LNCaP clone FGC (cell line): ENCODE results near the gene MIOX.

Source experiments
- DNase-seq: peaks from one replicate; pipeline ENCODE4 v3.0.0-alpha.2; 2011; ENCODE audit warnings: low read depth
- H3K4me3 ChIP-seq: 2 replicates; pipeline ENCODE4 v1.5.1; 2011; ENCODE audit warnings: mild to moderate bottlenecking, low read depth, low read length, control low read depth
- CTCF ChIP-seq: IDR thresholded peaks from 2 replicates; pipeline ENCODE4 v1.5.1; 2012; ENCODE audit warnings: mild to moderate bottlenecking; ENCODE audit not compliant: control insufficient read depth, insufficient read depth; ENCODE audit errors: extremely low read depth

Gene MIOX

GRCh38 chr22:50441428-50441993 lies 45.1 kb upstream of the MIOX start:
- no peak for DNase-seq
- TF ChIP-seq CTCF = no peak
- no peak overlapping the region for H3K4me3 ChIP-seq

GRCh38 chr22:50443197-50443596 lies 43.5 kb upstream of the MIOX start:
- no peak for DNase-seq
- no peak for TF ChIP-seq CTCF
- no peak overlapping the region for H3K4me3 ChIP-seq

DNA sequence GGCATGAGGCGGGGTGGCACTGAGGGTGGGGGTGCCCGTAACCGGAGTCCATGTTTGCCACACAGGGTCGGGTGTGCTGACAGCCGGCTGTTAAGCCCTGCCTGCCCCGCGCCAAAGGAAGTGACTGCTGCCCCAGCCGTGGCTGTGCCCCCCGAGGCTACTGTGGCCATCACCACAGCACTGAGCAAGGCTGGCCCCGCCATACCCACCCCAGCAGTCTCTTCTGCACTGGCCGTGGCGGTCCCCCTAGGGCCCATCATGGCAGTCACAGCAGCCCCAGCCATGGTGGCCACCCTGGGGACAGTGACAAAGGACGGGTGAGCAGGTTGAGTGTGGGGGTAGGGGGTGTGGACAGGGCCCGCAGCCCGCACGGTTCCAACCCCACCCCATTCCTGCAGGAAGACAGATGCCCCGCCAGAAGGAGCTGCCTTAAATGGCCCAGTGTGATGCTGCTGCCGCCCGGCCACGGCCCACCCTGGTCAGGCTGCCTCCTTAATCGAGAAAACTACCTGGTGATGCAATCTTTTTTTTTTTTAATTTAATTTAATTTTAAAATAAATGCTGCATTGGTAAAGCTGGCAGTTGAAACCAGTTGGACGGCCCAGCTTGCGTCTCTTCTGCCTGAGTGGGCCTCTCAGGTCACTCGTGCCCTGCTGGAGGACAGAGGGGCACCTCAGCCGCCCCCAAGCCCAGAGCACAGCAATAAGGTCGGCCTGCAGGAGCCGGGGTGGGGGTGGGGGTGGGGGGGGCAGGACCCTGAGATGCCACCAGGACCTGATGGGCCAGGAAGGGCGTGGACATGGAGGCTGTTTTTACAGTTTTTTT lies 42.6 kb upstream of the MIOX start:
- no peak for DNase-seq
- no peak for TF ChIP-seq CTCF
- H3K4me3 ChIP-seq = no peak overlapping the region

GRCh38 chr22:50444663-50445062 lies 42.0 kb upstream of the MIOX start:
- peak; percentile 39 for DNase-seq
- H3K4me3 ChIP-seq = no peak overlapping the region

DNA sequence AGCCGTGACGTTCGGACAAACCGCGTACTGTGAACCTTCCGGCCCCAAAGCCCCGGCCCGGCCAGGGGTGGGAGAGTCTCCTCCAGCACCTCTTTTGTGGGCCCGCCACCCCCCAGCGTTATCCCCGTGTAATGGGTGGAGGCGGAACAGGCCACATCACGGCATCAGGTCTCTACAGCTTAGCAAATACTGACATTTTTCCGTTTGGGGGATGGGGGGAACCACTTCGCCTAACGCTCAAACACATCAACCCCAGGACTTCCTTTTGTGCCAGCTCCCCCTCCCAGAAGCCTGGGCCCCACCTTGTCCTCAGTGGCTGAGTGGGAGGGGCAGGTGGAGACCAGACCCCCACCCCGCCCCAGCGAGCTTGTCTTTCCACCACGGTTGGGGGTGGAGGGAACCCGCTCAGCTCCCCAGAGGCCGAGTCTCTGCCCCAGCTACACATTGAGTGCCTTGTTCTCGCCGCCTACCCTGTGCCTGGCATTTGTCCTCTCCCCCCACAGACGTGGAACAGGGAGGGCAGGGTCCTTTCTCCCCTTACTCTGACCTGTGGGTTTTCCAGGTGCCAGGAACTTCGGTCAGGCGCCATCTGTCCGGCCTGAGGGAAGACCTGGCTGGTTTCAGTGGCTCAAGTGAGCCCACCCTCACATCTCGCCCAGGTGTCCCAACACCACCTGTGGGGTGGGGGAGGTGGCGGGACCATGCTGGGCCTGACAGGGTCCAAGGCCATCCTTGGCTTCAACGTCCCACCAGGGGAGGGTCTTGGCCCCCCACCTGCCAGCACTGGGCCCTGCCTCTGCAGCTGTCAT lies 41.4 kb upstream of the MIOX start:
- TF ChIP-seq CTCF = no peak
- no peak for DNase-seq
- no peak overlapping the region for H3K4me3 ChIP-seq

More at GRCh38 chr22:50444663-50445062, 42.0 kb upstream of the MIOX start:
- TF ChIP-seq CTCF = no peak

DNA sequence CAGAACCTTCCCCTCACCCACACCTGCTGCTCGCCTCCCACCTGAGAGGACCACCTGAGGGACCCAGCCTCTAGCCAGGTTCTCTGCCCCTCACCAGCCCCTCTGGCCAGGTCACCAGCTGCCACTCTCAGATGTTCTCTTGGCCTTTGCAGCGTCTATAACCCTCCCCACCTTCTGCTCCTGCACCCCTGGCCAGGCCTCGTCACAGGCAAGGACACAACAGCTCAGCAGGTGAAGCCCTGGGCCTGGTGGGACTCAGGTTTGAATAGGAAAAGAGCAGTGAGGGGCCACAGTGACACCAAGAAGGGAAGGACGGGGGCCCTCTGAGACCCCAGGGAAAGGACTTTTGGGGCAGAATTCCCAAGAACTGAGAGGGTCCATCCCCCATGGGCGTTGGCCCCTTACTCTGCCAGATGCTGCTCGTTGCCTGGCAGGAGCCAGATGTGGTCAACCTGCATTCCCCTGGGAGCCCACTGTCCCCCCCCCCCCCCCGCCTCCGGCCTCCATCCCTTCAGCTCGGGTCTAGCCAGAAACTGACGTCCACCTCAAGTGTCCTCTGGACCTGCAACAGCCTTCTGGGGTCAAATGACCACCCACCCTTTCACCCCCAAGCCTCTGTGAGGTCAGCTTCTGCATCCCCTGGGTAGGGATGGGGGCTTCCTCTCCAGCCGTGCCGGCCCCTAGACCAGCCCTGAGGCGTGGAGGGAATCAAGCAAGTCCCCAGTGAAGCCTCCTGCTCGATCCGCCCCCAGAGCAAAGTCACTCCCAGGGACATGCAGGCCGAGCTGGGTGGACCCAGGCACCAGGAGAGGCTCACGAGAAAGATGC lies 40.6 kb upstream of the MIOX start:
- no peak for TF ChIP-seq CTCF
- no peak for DNase-seq
- no peak overlapping the region for H3K4me3 ChIP-seq
